Muscle layer of duodenum (tissue), 2 donors: ENCODE measurements around the gene HIVEP2.
A peak's percentile ranks its signal among the peaks of the same experiment; 100 is the strongest.

Experiments
- H3K27ac ChIP-seq: one replicate; pipeline ENCODE4 v1.7.0; 2013; ENCODE audit warnings: mild to moderate bottlenecking, low read length
- H3K27me3 ChIP-seq: one replicate; pipeline ENCODE4 v1.7.0; 2013; ENCODE audit warnings: low read depth, mild to moderate bottlenecking, control low read depth, low read length
- H3K36me3 ChIP-seq, 2 donors: one replicate each; pipeline ENCODE4 v1.7.0; 2013; ENCODE audit warnings: low read length in 2 of 2, control low read depth in 1 of 2, mild to moderate bottlenecking in 1 of 2; ENCODE audit not compliant: insufficient read depth in 2 of 2, control insufficient read depth in 1 of 2
- H3K4me1 ChIP-seq, 2 donors: one replicate each; pipeline ENCODE4 v1.7.0; 2013; ENCODE audit warnings: low read length in 2 of 2, mild to moderate bottlenecking in 2 of 2, control low read depth in 1 of 2, moderate library complexity in 1 of 2; ENCODE audit not compliant: insufficient read depth in 2 of 2, control insufficient read depth in 1 of 2
- H3K4me3 ChIP-seq, 2 donors: one replicate each; pipeline ENCODE4 v1.7.0; 2013; ENCODE audit warnings: low read length in 2 of 2, low read depth in 1 of 2, mild to moderate bottlenecking in 1 of 2
- H3K9me3 ChIP-seq, 2 donors: one replicate each; pipeline ENCODE4 v1.7.0; 2013; ENCODE audit warnings: low read length in 2 of 2, control low read depth in 1 of 2, mild to moderate bottlenecking in 1 of 2; ENCODE audit not compliant: control insufficient read depth in 1 of 2
- donor health status: healthy.

The HIVEP2 gene

GRCh38 chr6:142900227-142900971, 44.6 kb downstream of the HIVEP2 start:
- peak overlapping the region; percentile 25 for H3K27ac ChIP-seq
- H3K4me1 ChIP-seq: peaks cover 11 to 22% of the 10 kb centered on the region in 2 donors
- no peaks in the 10 kb centered on the region for H3K9me3 ChIP-seq

DNA sequence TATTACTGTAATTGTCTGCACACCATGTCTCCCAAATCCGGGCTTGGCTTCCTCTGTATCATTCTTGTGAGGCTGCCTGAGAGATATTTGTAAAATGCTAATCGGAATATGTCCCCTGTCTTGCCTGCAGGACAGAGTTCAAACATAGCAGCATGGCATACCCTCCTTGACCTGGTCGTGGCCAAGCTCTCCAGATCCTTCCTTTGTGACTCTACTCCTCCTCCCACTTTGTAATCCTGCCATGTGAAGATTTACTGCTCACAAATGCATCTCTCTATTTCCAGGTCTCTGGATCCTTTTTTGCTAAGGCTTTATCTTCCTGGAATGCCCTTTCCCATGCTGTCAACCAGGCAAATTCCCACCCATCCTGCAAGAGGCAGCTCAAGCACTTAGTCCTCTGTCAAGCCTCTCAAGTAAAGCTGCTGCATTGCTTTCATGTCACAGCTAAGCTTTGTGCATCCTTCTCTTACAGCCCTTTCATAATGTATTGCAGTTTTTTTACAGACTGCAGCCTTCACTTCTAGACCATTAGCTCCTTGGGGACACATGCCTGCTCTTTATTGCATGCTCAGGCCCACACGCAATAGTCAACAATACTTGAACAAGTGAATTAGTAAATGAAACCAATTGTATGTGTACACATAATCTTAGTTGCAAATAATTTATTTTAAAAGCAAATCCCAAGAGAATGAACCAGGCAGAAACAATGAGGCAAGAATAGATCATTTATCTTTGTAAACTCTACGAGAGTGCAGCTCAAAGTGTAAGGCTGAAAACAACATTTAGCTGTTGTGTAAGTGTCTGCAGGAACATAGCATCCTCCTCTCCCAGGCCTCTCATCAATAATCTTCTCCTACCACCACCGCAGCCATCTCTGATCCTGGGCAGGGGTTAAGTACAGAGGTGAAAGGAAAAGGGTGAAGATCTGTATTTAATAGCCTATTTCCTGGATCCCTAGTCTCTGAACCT, 45.8 kb downstream of the HIVEP2 start:
- H3K27ac ChIP-seq: no peak overlapping the region
- no peaks in the 10 kb centered on the region for H3K9me3 ChIP-seq
- H3K4me3 ChIP-seq: no peak overlapping the region
- no peaks in the 10 kb centered on the region for H3K27me3 ChIP-seq
- peaks cover 11 to 22% of the 10 kb centered on the region in 2 donors for H3K4me1 ChIP-seq
- H3K36me3 ChIP-seq: peaks cover 0 to 5% of the 10 kb centered on the region in 2 donors

More at GRCh38 chr6:142900227-142900971, 44.6 kb downstream of the HIVEP2 start:
- peak overlapping the region in 1 of 2 donors; percentile 14 for H3K4me3 ChIP-seq
- H3K36me3 ChIP-seq: peaks cover 0 to 5% of the 10 kb centered on the region in 2 donors
- no peaks in the 10 kb centered on the region for H3K27me3 ChIP-seq

DNA sequence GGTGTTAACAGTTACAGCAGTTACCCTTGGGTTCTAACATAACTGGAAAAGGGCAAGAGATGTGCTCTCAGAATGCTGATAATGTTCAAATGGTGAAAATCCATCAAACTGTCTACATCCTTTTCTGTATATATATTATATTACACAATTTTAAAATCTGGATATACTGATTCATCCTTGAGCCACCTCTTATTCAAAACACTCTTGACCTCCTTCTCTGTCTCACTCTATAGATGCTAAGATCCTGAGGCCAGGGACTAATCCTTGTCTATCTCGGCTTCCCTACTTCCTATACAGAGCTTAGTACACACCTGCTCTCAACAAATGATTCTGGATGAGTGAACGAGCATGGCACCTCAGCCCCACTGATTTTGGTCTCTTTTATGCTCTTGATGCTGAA, 47.3 kb downstream of the HIVEP2 start:
- Histone ChIP-seq H3K27ac (no peak overlapping the region), H3K4me1 (peaks cover 9 to 18% of the 10 kb centered on the region in 2 donors), H3K4me3 (no peak overlapping the region), H3K9me3 (no peaks in the 10 kb centered on the region), H3K27me3 (no peaks in the 10 kb centered on the region), H3K36me3 (no peaks in the 10 kb centered on the region)

- Histone ChIP-seq H3K27ac (no peak overlapping the region), H3K4me1 (peaks cover 6 to 22% of the 10 kb centered on the region in 2 donors), H3K36me3 (no peaks in the 10 kb centered on the region), H3K27me3 (no peaks in the 10 kb centered on the region), H3K4me3 (no peak overlapping the region), H3K9me3 (no peaks in the 10 kb centered on the region)
Measured at GRCh38 chr6:142896732-142897131, 48.2 kb downstream of the HIVEP2 start.

DNA sequence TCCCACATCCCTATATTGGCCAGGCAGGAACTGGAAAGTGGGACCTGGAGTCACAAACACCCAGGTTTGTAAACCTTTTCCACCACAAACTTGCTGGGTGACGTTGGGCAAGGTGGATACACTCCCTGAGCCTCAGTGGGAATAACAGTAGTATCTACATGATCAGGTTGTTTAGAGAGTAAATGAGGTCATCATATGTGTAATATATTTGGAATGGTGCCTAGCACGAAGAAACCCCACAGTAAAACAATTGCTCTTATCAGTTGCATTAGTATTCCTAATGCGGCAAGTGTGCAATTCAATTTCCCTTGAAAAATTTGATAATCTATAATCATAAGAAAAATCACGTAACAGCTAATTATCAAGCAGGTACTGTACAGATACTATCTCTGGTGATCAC, 51.9 kb downstream of the HIVEP2 start:
- Histone ChIP-seq H3K27ac (no peak overlapping the region), H3K36me3 (no peaks in the 10 kb centered on the region), H3K27me3 (no peaks in the 10 kb centered on the region), H3K4me1 (peaks cover 0 to 4% of the 10 kb centered on the region in 2 donors), H3K4me3 (no peak overlapping the region), H3K9me3 (no peaks in the 10 kb centered on the region)

DNA sequence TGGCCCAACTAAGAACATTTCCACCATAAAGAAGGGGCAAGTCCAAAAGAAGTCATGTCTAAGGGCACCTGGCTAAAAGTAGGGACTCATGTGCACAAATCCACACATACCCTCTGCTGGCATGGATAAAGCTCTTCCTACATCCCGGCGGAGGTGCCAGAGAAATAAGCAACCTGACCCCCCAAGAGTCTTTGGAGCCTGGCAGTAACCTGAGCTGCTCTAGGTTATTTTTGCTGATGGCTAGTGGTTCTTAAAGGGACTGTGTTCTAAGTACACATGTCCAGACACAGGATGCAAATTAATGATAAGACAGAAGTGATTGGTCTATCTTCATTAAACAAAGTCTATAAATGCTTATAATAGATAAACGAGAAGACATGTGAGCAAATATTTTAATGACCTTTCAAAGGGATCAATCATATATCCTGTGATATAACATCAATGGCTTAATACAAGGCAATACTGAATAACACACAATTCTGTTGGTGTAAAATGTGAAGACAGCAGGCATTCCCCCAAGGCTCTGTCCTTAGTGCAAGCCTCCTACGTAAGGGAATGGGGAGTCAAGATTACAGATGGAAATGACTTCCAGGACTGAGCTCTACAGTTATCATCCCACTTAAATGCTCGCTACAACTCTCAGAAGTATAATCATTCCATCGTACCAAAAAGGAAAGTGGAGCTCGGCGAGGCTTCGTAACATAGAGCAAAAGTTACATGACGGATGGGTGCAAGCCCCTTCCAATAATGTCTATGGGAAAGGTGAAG, 52.5 kb downstream of the HIVEP2 start:
- H3K9me3 ChIP-seq: no peaks in the 10 kb centered on the region
- peaks cover 0 to 4% of the 10 kb centered on the region in 2 donors for H3K4me1 ChIP-seq
- H3K27me3 ChIP-seq: no peaks in the 10 kb centered on the region
- no peaks in the 10 kb centered on the region for H3K36me3 ChIP-seq
- H3K27ac ChIP-seq: no peak overlapping the region
- H3K4me3 ChIP-seq: no peak overlapping the region

GRCh38 chr6:142891454-142891853, 53.5 kb downstream of the HIVEP2 start:
- H3K4me3 ChIP-seq: no peak overlapping the region
- H3K9me3 ChIP-seq: no peaks in the 10 kb centered on the region
- H3K4me1 ChIP-seq: peaks cover 7 to 14% of the 10 kb centered on the region in 2 donors
- no peak overlapping the region for H3K27ac ChIP-seq
- H3K36me3 ChIP-seq: no peaks in the 10 kb centered on the region
- no peaks in the 10 kb centered on the region for H3K27me3 ChIP-seq

DNA sequence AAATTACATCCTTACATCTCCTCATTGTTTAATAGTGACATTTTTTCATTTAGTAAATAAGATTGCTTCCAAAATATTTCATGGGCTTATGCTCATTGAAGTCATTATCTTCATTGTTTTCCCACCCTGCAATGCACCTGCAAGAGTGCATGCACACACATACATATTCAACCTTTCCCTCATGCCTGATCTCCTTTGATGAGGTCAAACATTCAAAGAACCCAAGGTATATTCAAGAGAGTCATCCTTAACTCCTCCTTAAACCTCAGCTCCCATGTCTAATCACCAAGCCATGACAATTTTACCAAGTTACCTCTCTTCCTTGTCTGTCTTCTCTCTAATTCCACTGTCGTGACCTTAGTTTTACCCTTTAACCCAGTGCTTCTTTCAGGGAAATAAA, 56.5 kb downstream of the HIVEP2 start:
- Histone ChIP-seq H3K4me3 (no peak overlapping the region), H3K27me3 (no peaks in the 10 kb centered on the region), H3K27ac (no peak overlapping the region), H3K36me3 (no peaks in the 10 kb centered on the region), H3K9me3 (no peaks in the 10 kb centered on the region), H3K4me1 (peaks cover 27 to 32% of the 10 kb centered on the region in 2 donors)

- no peak overlapping the region for H3K4me3 ChIP-seq
- H3K27ac ChIP-seq: no peak overlapping the region
- peaks cover 27 to 32% of the 10 kb centered on the region in 2 donors for H3K4me1 ChIP-seq
- H3K27me3 ChIP-seq: no peaks in the 10 kb centered on the region
- no peaks in the 10 kb centered on the region for H3K9me3 ChIP-seq
- H3K36me3 ChIP-seq: no peaks in the 10 kb centered on the region
Measured at GRCh38 chr6:142887517-142887916, 57.5 kb downstream of the HIVEP2 start.

DNA sequence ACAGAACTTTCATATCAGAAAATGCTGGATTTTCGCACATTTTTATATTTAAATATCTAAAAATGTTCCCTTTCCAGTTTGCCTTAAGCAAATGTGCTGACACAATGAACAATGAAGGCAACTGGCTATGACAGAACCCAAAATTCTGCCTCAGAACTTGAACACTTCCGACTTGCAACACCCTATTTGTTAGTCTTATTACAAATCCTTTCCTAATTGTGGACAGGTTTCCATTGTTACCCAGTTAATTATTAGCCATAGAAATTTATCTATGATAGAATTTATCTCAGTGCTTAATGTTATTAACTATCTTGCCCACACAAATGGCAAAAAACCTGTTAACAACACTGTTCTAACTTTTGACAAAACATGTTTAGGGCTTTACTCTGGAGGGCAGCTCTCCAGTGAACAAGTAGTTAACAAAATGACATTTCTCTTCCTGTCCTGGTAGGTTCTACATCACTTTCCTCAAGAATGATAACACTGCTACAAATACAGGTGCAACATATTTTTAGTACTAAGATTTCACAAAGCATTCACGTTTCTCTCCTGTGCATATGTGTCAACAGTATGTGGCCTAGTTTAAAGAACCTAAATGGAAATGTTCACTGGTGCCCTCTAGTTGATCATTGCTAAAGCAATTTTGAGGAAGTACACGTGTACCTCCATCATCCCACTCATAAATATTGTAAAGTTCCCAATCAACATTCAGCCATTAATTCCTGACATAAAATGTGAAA, 58.4 kb downstream of the HIVEP2 start:
- H3K4me3 ChIP-seq: no peak overlapping the region
- peaks cover 27 to 28% of the 10 kb centered on the region in 2 donors for H3K4me1 ChIP-seq
- no peaks in the 10 kb centered on the region for H3K9me3 ChIP-seq
- H3K27ac ChIP-seq: no peak overlapping the region
- H3K36me3 ChIP-seq: no peaks in the 10 kb centered on the region
- no peaks in the 10 kb centered on the region for H3K27me3 ChIP-seq
